GM23248 (cell line): ENCODE measurements around the gene COP1.

Experiments used
- EZH2 ChIP-seq: fragments of 200-600 bp; sonication (generic); IDR thresholded peaks from 2 replicates; pipeline ENCODE4 v1.6.1; 2018; ENCODE audit warnings: antibody characterized with exemption, mild to moderate bottlenecking; ENCODE audit not compliant: insufficient read depth, poor library complexity, severe bottlenecking
- EZH2phosphoT487 ChIP-seq: fragments of 200-600 bp; sonication (generic); IDR thresholded peaks from 2 replicates; pipeline ENCODE4 v1.6.1; 2018; ENCODE audit warnings: antibody characterized with exemption, moderate library complexity, mild to moderate bottlenecking, low read depth; ENCODE audit not compliant: insufficient read depth

- TF ChIP-seq EZH2 (no peak), EZH2phosphoT487 (no peak)
Observed at GRCh38 chr1:175914115-175914514, 293.0 kb downstream of the COP1 start.
